ENCODE results near the gene CFTR. TPM values are rescaled to one million over a fixed set of nuclear protein-coding genes. Genes with fewer than 3 reads are reported as not detected.

CFTR gene
- total RNA-seq, 2 experiments from 2014 or later, result not detected

DNA sequence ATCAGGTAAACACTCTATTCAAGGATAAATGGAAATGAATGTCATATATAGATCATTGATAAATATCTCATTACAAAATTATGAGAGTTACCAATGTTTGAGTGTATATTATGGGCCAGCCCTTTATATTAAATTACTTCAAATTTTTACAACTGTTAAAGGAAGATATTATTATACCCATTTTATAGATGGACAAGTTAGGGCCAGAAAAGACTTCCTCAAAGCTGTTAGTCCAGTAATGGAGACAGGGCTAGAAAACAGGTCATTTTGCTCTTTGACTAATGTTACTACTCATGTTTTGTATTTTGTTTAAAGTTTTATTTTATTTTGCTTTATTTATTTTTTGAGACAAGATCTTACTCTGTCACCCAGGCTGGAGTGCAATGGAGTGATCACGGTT, 101.6 kb downstream of the CFTR start:
- ChIA-PET POLR2A (no interaction called here), CTCF (no interaction called here)

DNA sequence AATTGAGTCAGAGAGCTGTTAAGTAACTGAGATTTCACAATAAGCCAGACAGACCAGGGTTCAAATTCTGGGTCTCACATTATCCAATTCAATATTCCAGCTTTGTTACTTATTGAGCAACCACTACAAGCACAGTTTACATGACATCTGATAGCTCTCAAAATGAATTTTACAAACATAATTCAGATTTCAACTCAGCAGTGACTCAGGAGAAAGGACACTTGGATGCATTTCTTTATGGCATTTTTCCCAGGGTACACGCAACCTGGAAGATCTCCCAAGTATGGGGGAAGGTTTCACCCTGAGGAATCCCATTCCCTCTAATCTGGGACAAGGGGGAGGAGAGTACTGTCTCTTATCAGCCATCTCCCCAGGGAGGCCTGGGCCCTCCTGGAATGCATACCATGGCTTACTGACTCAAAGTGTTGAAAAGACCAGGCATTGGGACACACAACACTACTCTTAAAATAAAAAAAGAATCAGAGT, 102.4 kb downstream of the CFTR start:
- POLR2A ChIA-PET, result no interaction called here
- CTCF ChIA-PET, result no interaction called here

DNA sequence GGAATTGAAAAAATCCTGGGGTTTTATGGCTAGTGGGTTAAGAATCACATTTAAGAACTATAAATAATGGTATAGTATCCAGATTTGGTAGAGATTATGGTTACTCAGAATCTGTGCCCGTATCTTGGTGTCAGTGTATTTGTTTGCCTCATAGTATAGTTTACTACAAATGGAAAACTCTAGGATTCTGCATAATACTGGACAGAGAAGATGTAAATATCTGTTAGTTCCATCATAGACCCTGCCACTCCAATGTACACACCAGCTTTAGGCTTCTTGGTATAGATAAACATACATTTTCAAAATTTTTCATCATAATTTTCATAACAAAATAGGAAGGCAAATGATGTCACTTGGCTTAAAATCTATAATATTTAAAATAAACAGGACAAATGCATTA, 108.1 kb downstream of the CFTR start:
- ChIA-PET CTCF (no interaction called here), POLR2A (no interaction called here)

DNA sequence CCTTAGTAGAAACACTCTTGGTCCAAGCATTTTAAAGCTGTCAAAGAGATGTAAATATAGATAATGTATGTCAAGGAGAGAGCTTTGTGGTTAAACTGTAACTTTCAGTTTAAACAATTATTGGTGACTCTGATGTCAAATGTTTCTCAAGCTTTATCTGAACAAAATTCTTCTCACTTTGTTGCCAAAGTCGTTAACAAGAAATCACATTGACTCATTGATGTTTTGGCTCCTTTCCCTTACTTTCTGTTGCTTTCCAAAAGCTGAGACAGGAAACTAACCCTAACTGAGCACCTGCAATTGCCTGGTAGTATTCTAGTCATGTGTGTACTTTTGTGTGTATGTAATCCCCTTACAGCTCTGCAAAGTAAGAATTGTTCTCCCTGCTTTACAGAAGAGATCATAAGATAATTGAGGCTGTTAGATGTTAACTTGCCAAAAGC, 108.5 kb downstream of the CFTR start:
- CTCF ChIA-PET, result no interaction called here
- POLR2A ChIA-PET, result no interaction called here

DNA sequence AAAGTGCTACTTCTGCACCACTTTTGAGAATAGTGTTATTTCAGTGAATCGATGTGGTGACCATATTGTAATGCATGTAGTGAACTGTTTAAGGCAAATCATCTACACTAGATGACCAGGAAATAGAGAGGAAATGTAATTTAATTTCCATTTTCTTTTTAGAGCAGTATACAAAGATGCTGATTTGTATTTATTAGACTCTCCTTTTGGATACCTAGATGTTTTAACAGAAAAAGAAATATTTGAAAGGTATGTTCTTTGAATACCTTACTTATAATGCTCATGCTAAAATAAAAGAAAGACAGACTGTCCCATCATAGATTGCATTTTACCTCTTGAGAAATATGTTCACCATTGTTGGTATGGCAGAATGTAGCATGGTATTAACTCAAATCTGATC, 110.4 kb downstream of the CFTR start:
- CTCF ChIA-PET, result no interaction called here
- POLR2A ChIA-PET, result no interaction called here

DNA sequence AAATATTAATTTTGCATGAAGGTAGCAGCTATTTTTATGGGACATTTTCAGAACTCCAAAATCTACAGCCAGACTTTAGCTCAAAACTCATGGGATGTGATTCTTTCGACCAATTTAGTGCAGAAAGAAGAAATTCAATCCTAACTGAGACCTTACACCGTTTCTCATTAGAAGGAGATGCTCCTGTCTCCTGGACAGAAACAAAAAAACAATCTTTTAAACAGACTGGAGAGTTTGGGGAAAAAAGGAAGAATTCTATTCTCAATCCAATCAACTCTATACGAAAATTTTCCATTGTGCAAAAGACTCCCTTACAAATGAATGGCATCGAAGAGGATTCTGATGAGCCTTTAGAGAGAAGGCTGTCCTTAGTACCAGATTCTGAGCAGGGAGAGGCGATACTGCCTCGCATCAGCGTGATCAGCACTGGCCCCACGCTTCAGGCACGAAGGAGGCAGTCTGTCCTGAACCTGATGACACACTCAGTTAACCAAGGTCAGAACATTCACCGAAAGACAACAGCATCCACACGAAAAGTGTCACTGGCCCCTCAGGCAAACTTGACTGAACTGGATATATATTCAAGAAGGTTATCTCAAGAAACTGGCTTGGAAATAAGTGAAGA, 112.3 kb downstream of the CFTR start:
- ChIA-PET POLR2A (no interaction called here), CTCF (no interaction called here)

DNA sequence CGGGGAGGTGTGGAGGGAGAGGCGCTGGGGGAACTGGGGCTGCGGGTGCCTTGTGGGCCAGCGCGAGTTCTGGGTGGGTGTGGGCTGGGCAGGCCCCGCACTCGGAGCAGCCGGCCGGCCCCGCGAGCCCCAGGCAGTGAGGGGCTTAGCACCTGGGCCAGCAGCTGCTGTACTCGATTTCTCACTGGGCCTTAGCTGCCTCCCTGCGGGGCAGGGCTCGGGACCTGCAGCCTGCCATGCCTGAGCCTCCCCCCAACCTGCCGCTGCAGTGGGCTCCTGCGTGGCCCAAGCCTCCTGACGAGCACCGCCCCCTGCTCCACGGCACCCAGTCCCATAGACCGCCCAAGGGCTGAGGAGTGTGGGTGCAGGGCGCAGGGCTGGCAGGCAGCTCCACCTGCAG, 116.3 kb downstream of the CFTR start:
- POLR2A ChIA-PET, result no interaction called here
- CTCF ChIA-PET, result no interaction called here

DNA sequence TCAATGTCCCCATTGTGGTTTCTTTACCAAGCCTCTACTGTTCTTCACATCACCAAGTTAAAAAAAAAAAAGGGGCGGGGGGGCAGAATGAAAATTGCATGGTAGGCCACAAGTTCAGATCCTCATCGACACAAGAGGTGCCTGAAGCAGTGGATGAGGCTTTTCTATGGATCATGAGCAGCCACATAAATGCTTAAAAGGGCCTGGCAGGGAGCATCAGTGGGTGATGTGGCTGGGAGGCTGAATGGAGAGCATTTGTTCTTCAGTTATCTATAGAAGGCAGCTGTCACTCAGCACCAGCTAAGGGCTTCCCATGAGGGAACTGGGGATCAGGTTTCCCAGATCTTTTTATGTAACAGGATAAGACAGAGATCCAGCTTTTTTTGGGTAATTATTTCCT, 117.9 kb downstream of the CFTR start:
- ChIA-PET CTCF (no interaction called here), POLR2A (no interaction called here)

DNA sequence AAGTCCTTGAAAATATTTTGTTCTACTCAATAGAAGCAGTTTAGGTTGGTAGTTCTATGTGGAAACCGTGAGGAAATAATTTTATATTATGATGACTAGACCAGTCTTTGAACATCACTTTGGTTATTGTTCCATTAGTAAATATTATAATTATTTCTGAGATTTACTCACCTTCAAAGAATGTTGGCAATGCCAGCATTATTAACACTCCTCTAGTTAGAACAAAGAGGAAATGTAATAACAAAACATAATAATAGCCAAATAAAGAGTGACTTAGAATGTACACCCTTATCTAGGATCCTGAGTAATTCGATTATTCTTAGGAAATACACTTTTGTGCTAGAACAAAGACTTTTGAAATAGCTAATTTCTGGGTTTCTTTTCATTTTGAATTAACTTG, 121.1 kb downstream of the CFTR start:
- CTCF ChIA-PET, result no interaction called here
- POLR2A ChIA-PET, result no interaction called here

DNA sequence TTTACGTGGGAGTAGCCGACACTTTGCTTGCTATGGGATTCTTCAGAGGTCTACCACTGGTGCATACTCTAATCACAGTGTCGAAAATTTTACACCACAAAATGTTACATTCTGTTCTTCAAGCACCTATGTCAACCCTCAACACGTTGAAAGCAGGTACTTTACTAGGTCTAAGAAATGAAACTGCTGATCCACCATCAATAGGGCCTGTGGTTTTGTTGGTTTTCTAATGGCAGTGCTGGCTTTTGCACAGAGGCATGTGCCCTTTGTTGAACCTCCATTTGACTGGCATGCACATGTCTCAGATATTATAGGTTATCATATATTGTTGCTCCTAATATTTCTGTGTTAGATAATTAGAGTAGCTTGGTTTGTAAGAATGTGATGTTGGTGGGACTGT, 123.8 kb downstream of the CFTR start:
- POLR2A ChIA-PET, result no interaction called here
- CTCF ChIA-PET, result no interaction called here

DNA sequence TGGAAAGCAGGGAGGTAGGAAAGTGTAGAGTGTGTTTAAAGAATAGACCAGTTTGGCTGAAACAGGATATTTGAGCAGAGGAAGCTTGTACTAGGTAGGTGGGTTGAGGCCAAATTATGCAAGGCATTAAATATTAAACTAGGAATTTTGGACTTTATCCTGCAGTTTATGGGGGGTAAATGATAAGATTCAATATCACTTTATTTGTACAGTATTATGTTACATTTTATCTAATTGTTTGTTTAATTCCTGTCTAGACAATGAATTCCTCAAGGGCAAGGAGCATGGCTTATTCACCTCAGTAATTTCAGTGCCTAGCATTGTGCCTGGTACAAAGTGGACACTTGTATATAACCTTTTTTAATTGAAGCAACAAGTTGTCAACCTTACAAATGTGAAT, 125.9 kb downstream of the CFTR start:
- ChIA-PET CTCF (no interaction called here), POLR2A (no interaction called here)

DNA sequence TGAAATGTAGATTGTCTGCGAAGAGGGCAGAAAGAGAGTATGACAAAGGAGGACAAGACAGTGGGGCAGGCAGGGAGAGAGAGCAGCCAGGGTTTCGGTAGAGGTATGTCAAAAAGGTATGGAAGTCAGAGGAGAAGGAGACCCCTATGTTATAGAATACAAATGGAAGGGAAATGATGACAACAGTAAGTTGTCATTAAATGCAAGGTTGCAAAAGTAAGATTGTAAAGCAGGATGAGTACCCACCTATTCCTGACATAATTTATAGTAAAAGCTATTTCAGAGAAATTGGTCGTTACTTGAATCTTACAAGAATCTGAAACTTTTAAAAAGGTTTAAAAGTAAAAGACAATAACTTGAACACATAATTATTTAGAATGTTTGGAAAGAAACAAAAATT, 126.3 kb downstream of the CFTR start:
- ChIA-PET CTCF (no interaction called here), POLR2A (no interaction called here)

DNA sequence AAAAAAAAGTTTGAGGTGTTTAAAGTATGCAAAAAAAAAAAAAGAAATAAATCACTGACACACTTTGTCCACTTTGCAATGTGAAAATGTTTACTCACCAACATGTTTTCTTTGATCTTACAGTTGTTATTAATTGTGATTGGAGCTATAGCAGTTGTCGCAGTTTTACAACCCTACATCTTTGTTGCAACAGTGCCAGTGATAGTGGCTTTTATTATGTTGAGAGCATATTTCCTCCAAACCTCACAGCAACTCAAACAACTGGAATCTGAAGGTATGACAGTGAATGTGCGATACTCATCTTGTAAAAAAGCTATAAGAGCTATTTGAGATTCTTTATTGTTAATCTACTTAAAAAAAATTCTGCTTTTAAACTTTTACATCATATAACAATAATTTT, 130.6 kb downstream of the CFTR start:
- CTCF ChIA-PET, result no interaction called here
- POLR2A ChIA-PET, result no interaction called here

DNA sequence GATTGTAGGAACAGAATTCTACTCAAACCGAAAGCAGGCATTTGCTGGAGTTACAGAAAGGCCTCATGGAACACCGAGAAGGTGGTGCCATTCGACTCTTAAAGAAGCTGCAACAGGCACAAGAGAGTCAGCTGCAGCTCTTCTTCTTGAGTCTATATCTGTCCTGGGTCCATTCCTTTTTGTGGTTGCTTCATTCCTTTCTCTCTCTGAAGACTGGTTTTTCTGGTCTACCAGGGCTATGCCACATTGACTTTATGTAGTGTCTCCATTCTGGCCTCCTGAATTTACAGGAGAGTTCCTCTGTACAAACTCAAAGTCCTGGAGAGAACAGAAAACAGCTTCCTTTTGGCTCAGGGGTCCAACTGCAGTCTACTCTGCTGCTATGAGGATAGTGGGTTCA, 132.8 kb downstream of the CFTR start:
- ChIA-PET CTCF (interaction anchor here (1.1 kb wide), 1 partner anchor 11 kb away, joined by 3 read pairs; no protein-coding TSS in a partner anchor), POLR2A (no interaction called here)

DNA sequence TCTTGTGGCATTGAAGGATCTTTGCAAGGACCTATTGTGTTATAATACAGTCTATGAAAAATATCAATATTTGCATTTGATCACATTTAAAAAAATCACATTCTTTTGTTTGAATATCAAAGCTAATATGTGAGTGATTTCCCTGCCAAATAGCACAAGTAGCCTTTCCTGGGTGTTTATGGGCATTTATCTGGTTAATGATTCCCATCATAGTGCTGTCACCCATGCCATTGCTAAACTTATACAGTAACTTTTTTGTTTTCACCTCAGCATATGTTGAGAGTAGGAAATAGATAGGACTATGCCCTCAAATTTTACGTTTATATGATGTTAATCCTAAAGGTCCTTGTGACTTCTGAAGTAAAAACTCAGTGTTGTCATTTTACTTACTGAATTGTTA, 136.9 kb downstream of the CFTR start:
- ChIA-PET CTCF (no interaction called here), POLR2A (no interaction called here)

DNA sequence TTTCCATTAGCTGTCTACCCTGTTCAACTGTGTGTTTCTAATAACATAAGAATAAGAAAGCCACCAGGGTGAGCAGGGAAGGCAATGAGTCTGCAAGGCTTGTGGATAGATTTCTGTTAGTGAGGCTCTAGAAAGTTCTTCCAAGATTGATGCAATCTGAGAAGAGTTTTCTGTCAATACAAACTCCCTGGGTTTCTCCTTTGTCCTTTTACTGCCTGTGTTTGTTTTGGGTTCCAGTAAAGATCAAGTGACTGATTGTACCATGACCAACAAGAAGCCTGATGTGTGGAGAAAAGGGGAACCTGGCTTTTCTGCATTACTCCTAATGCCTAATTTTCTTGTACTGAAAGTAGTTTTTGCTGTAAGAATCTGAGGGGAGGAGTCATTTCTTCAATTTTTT, 139.9 kb downstream of the CFTR start:
- POLR2A ChIA-PET, result no interaction called here
- CTCF ChIA-PET, result no interaction called here

DNA sequence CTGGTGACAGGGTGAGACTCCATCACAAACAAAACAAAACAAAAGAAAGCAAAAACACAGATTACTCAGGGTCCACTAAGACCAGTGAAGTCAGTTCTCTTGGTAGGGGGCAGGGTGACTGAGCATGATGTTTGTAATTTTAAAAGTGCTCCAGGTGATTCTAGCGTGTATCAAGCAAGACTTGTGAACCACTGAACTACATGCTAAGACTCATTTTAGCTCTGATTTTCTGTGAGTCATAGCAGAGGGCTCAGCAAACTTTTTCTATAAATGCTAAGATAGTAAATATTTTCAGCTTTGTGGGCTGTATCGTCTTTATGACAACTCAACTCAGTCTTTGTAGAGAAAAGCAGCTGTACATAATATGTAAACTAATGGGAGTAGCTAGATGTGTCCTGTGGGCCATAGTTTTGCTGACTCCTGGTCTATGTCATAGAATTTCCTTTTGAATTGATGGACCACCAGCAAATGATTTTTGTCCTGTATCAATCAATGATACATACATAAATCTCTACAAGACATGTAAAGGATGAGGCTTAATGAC, 141.3 kb downstream of the CFTR start:
- POLR2A ChIA-PET, result no interaction called here
- CTCF ChIA-PET, result no interaction called here

DNA sequence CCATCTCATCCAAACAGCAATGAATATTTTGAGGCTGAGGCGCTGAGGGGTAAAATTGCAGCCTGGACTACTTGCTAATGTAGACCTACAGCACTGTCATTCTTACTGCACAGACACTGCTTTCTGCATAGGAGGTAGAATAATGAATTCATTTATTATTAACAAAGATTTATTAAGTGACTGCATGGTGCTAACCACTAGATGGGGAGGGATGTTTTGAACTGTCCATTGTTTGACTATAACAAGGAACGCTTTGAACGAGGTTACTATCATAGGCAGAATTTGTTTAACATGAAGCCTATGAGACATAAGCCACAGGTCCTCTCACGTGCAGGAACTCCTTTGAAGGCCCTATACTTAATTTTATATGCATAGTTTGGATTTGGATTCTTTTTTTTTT, 143.8 kb downstream of the CFTR start:
- ChIA-PET POLR2A (no interaction called here), CTCF (interaction anchor here (1.2 kb wide), 1 partner anchor 10 kb away, joined by 3 read pairs; no protein-coding TSS in a partner anchor)

DNA sequence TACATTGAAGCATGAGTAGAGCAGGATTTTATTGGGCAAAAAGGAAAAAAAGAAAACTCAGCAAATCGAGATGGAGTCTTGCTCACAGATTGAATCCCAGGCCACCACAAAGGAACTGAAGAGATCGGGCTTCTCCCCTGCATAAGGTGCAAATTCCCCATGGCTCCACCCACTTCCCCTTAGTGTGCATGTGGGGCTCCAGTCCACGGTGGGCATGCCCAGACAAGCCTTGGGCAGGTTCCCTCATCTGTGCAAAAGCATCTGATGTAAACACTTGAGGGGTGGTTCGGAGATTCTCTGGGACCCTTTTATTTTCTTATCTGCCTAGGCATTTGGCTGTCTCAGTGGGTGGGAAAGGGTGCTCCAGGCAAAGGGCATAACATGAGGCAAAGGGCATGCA, 150.7 kb downstream of the CFTR start:
- ChIA-PET POLR2A (no interaction called here), CTCF (no interaction called here)

DNA sequence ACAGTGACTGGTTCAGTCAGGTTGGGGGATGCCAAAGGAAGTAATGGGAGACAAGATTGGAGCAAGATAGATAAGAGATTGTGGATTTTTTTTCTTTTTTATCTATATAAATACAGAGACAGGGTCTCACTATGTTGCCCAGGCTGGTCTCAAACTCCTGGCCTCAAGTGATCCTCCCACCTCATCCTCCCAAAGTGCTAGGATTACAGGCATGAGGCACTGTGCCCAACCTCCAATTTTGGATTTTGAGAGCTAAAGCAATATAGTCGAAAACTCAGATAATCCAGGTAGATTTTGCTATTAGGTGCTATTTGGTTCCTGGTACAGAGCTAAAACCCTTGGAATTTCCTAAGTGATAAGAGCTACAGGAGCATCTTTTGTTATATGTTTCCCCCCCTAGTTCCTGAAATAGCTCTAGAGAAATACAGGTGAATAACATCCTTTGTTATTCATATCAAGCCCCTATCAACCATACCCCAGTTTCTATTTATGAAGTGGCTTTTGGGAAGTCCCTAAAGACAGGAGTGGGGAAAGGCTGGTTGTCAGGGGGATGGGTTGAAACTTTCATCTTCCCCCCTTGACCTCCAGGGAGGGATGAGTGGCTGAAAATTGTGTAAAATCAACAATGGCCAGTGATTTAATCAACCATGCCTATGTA, 151.2 kb downstream of the CFTR start:
- ChIA-PET CTCF (no interaction called here), POLR2A (no interaction called here)

DNA sequence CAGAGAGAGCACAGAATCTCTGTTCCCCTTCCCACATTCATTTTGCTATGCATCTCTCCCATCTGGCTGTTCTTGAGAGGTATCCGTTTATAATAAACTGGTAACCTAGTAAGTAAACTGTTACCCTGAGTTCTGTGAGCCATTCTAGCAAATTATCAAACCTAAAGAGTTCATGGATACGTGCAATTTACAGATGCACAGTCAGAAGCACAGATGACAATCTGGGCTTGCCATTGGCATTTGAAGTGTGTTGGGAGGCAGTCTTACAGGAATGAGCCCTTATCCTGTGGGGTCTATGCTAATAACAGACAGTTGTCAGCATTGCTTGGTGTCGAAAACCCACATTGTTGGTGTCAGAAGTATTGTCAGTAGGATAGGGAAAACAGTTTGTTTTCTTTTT, 151.8 kb downstream of the CFTR start:
- ChIA-PET POLR2A (no interaction called here), CTCF (no interaction called here)

DNA sequence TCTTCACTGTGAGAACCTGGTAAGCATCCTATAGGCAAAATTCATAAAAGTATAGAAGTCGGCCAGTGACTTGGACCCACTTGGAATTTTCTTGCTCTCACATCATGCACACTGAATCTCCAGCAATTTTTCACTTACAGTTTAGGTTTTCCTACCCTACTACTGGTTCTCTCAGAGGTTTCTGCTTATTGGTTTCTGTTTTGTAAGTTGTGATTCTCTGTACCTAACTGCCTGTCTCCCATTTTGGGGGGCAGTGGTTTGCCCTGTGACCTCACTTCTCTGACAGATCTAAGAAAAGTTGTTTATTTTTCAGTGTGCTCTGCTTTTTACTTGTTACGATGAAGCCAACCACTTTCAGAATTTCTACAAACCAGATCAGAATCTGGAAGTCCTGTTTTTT, 158.1 kb downstream of the CFTR start:
- POLR2A ChIA-PET, result no interaction called here
- CTCF ChIA-PET, result no interaction called here
